Lower leg skin (tissue), 4 donors: Measurements from ENCODE around the gene ASGR1. TPM values are rescaled to one million over a fixed set of nuclear protein-coding genes. Genes with fewer than 3 reads are reported as not detected.

Source experiments
- DNase-seq, 2 donors: peaks; one replicate each; pipeline ENCODE4 v3.0.0-alpha.2; 2019; ENCODE audit warnings: low spot score in 2 of 2
- H3K4me3 ChIP-seq: fragments of 200-600 bp; sonication (generic); 2 replicates; pipeline ENCODE4 v1.5.1; 2017; ENCODE audit warnings: mild to moderate bottlenecking, low read depth; ENCODE audit not compliant: poor library complexity, severe bottlenecking
- POLR2A ChIP-seq, 2 donors: fragments of 450-650 bp; IDR thresholded peaks; one replicate each; pipeline ENCODE4 v1.6.1; 2016 to 2017; ENCODE audit warnings: antibody characterized with exemption in 2 of 2, mild to moderate bottlenecking in 1 of 2, moderate library complexity in 1 of 2
- WGBS, 2 donors: methylation state at CpG; one replicate each; pipeline ENCODE4 v1.1.5; 2018; 5-methylcytosine and 5-hydroxymethylcytosine counted together
- intact Hi-C: fragments of 100-400 bp; cut with DNase I; formaldehyde crosslinking; loops from one replicate; pipeline ENCODE4 v1.15.0; 2023; ENCODE audit warnings: low total_unique reads
- total RNA-seq, 4 donors: library from RNA; depleted of rRNA; stranded (reverse); fragments of >200 nt; gene quantifications; one replicate each; pipeline ENCODE4 v1.1.0, GENCODE V29; 2016
- TF ChIP-seq, protein P1 (sequence below), 3 donors: fragments of 450-650 bp; IDR thresholded peaks; one replicate each; pipeline ENCODE4 v1.5.1; 2016; ENCODE audit warnings: antibody characterized with exemption in 3 of 3, mild to moderate bottlenecking in 3 of 3, moderate library complexity in 2 of 3

Gene ASGR1, protein sequence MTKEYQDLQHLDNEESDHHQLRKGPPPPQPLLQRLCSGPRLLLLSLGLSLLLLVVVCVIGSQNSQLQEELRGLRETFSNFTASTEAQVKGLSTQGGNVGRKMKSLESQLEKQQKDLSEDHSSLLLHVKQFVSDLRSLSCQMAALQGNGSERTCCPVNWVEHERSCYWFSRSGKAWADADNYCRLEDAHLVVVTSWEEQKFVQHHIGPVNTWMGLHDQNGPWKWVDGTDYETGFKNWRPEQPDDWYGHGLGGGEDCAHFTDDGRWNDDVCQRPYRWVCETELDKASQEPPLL
- total RNA-seq: 1 to 10 TPM; 1.3 to 6.6 (median 4.2) TPM

- H3K4me3 ChIP-seq: no peak within 1 kb of the TSS
- WGBS, 2 donors: 53 to 62% methylated on average over 19 to 20 of the region's 20 CpGs
- TF ChIP-seq POLR2A (IDR thresholded peaks at IDR 0.05): no peak
- TF ChIP-seq, protein P1, sequence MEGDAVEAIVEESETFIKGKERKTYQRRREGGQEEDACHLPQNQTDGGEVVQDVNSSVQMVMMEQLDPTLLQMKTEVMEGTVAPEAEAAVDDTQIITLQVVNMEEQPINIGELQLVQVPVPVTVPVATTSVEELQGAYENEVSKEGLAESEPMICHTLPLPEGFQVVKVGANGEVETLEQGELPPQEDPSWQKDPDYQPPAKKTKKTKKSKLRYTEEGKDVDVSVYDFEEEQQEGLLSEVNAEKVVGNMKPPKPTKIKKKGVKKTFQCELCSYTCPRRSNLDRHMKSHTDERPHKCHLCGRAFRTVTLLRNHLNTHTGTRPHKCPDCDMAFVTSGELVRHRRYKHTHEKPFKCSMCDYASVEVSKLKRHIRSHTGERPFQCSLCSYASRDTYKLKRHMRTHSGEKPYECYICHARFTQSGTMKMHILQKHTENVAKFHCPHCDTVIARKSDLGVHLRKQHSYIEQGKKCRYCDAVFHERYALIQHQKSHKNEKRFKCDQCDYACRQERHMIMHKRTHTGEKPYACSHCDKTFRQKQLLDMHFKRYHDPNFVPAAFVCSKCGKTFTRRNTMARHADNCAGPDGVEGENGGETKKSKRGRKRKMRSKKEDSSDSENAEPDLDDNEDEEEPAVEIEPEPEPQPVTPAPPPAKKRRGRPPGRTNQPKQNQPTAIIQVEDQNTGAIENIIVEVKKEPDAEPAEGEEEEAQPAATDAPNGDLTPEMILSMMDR (IDR thresholded peaks at IDR 0.05): no peak
- DNase-seq: no peak
- intact Hi-C loops: no loop called here
Measured at GRCh38 chr17:7179317-7180254, at the start of gene ASGR1. ASGR1 (minus strand) TSS chr17:7179370; CDS start chr17:7178563, 807 bp downstream.

GRCh38 chr17:7228920-7229319 lies 49.8 kb upstream of the ASGR1 start:
- 83% methylated on average over 10 to 14 of the region's 14 CpGs for WGBS, 2 donors
- H3K4me3 ChIP-seq: no peak overlapping the region
- DNase-seq: no peak
- no peak for TF ChIP-seq POLR2A (IDR thresholded peaks at IDR 0.05)
- TF ChIP-seq, protein P1 (IDR thresholded peaks at IDR 0.05): no peak
- intact Hi-C loops: no loop called here

DNA sequence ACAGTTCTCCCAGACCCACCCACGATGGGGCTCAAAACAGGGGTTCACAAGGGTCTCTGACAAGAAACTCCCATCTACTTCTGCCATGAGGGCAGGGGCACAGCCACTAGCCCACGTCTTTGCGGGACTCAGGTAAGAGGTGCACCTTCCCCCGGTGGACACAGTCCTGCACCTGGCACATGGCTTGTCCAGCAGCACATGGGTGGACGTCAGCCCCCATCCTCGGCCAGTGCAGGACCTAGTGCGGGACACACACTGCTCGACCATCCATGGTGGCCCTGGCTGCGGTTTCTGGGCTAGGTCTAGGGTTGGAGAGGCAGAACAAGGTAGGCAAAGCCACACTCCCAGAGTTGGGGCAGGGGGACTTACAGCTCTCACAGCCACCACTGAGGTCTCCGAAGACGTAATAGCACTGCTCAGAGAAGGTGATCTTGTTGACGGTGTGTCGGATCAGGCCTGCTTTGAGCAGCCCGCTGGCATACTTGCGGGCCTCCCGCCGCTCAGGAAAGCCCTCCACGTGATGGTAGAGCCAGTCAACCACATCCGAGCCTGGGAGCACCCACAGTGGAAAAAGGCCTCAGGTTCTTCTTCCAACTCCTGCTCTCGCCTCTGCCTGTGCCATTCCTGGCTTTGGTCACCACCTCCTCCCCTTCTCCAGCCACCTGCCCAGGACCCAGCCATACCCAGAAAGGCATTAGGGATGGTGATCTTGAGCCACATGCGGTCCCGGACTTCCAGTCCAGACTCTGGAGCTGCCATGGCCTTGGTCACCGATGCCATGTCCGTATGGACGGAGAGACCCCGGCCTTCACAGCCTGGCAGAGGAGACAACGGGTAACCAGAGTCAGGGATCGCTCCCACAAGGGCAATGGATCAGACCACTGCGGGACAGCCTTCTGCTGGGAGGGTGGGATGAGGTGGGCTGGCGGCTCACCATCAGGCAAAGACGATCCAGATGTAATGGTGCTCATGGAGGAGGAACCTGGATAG lies 47.8 kb upstream of the ASGR1 start:
- no peak overlapping the region for H3K4me3 ChIP-seq
- no peak for DNase-seq
- TF ChIP-seq POLR2A (IDR thresholded peaks at IDR 0.05): no peak
- TF ChIP-seq, protein P1 (IDR thresholded peaks at IDR 0.05): no peak
- 89% methylated on average over 29 to 30 of the region's 31 CpGs for WGBS, 2 donors
- intact Hi-C loops: no loop called here

- no peak overlapping the region for H3K4me3 ChIP-seq
- intact Hi-C loops: no loop called here
- DNase-seq: no peak
- 85 to 86% methylated on average over 19 to 21 of the region's 21 CpGs for WGBS, 2 donors
- TF ChIP-seq, protein P1 (IDR thresholded peaks at IDR 0.05): no peak
- no peak for TF ChIP-seq POLR2A (IDR thresholded peaks at IDR 0.05)
Measured at GRCh38 chr17:7225711-7226331, 46.7 kb upstream of the ASGR1 start.

DNA sequence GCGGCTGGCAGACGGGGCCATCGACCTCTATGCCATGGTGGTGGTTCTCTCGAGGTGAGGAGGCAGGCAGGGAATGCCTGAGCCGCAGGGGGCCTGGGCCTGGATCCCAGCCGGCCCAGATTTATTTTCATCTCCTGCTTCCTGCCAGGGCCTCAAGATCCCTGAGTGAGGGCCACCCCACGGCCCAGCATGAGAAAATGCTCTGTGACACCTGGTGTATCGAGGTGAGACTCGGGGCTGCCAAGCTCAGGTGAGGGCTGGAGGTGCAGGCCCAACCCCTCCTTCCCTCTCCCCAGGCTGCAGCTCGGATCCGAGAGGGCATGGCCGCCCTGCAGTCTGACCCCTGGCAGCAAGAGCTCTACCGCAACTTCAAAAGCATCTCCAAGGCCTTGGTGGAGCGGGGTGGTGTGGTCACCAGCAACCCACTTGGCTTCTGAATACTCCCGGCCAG lies 45.5 kb upstream of the ASGR1 start:
- no peak for DNase-seq
- intact Hi-C loops: no loop called here
- 77 to 81% methylated on average over 12 to 14 of the region's 15 CpGs for WGBS, 2 donors

More for the DNA sequence above, 45.5 kb upstream of the ASGR1 start:
- TF ChIP-seq, protein P1 (IDR thresholded peaks at IDR 0.05): no peak
- H3K4me3 ChIP-seq: no peak overlapping the region
